Measurements from ENCODE around the gene PDGFB.
A peak's percentile ranks its signal among the peaks of the same experiment; 100 is the strongest.

The PDGFB gene

GRCh38 chr22:39215426-39216142, 29.2 kb downstream of the PDGFB start:
- TF ChIP-seq CTCF (IDR thresholded peaks at IDR 0.05): peak; percentile 33; the same call in 1 of the 2 replicates

- TF ChIP-seq CTCF (IDR thresholded peaks at IDR 0.05): no peak
Observed at GRCh38 chr22:39215070-39215396, 29.7 kb downstream of the PDGFB start.

- no peak for TF ChIP-seq CTCF (IDR thresholded peaks at IDR 0.05)
Observed at GRCh38 chr22:39214383-39215069, 30.3 kb downstream of the PDGFB start.

- no peak for TF ChIP-seq CTCF (IDR thresholded peaks at IDR 0.05)
Observed at GRCh38 chr22:39214006-39214382, 30.8 kb downstream of the PDGFB start.

- TF ChIP-seq CTCF (IDR thresholded peaks at IDR 0.05): no peak
Observed at GRCh38 chr22:39212721-39213376, 31.9 kb downstream of the PDGFB start.

GRCh38 chr22:39209756-39210155, 35.0 kb downstream of the PDGFB start:
- TF ChIP-seq CTCF (IDR thresholded peaks at IDR 0.05): no peak

GRCh38 chr22:39208013-39208680, 36.6 kb downstream of the PDGFB start:
- TF ChIP-seq CTCF (IDR thresholded peaks at IDR 0.05): no peak
